Measurements from ENCODE around the gene CCDC136. TPM values are rescaled to one million over a fixed set of nuclear protein-coding genes. Genes with fewer than 3 reads are reported as not detected.

The CCDC136 gene
- total and polyA plus RNA-seq, 2 experiments from 2014 or later = 27.1 to 55.7 TPM

DNA sequence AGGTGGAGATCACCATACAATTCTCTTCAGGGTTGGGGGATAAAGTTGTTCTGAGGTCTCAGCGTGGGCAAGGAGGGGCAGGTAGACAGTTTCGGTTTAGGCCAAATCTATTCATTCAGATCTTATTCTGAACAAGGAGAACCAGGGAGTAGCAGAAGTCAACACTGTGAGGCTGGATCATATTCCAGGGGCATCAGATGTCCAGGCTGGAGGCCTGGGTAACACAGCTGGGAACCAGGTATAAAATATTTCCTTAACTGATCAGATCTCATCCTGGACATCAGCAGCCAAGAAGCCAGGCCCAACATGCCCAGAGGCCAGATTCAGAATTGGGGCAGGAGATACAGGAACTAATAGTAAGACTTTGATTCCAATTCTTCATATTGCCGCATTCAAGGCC, 19.2 kb downstream of the CCDC136 start:
- Histone ChIP-seq H2AFZ (no peak overlapping the region), H3K9me2 (ENCODE audit: insufficient read depth) (no peaks in the 10 kb centered on the region), H3K79me2 (replicated peaks; ENCODE audit: insufficient read depth) (no peaks in the 10 kb centered on the region), H3K36me3 (ENCODE audit: insufficient read depth) (peaks cover 15% of the 10 kb centered on the region; the same call in 1 of the 2 replicates), H3K27ac (ENCODE audit: low read depth) (no peak overlapping the region), H3K4me1 (ENCODE audit: insufficient read depth) (peaks cover 10% of the 10 kb centered on the region; the same call in 1 of the 2 replicates), H3K4me2 (no peak overlapping the region), H3F3A (replicated peaks; ENCODE audit: low read depth) (no peaks in the 10 kb centered on the region), H4K20me1 (replicated peaks; ENCODE audit: insufficient read depth) (0 out of 2 replicates have a peak, but pooled peaks cover 3% of the 10 kb centered on the region), H3K4me3 (no peak overlapping the region), H3K27me3 (ENCODE audit: insufficient read depth) (no peaks in the 10 kb centered on the region)
- no peak for ATAC-seq
- TF ChIP-seq CREB1 (CRISPR knock-in tag; IDR thresholded peaks at IDR 0.05; ENCODE audit: low read depth) (no peak), EZH2phosphoT487 (IDR thresholded peaks at IDR 0.05; ENCODE audit: unreplicated experiment) (no peak), NANOG (IDR thresholded peaks at IDR 0.05; ENCODE audit: borderline replicate concordance) (no peak), POLR2AphosphoS5 (IDR thresholded peaks at IDR 0.05; ENCODE audit: low read depth) (no peak)
- TF ChIP-seq, protein P1, sequence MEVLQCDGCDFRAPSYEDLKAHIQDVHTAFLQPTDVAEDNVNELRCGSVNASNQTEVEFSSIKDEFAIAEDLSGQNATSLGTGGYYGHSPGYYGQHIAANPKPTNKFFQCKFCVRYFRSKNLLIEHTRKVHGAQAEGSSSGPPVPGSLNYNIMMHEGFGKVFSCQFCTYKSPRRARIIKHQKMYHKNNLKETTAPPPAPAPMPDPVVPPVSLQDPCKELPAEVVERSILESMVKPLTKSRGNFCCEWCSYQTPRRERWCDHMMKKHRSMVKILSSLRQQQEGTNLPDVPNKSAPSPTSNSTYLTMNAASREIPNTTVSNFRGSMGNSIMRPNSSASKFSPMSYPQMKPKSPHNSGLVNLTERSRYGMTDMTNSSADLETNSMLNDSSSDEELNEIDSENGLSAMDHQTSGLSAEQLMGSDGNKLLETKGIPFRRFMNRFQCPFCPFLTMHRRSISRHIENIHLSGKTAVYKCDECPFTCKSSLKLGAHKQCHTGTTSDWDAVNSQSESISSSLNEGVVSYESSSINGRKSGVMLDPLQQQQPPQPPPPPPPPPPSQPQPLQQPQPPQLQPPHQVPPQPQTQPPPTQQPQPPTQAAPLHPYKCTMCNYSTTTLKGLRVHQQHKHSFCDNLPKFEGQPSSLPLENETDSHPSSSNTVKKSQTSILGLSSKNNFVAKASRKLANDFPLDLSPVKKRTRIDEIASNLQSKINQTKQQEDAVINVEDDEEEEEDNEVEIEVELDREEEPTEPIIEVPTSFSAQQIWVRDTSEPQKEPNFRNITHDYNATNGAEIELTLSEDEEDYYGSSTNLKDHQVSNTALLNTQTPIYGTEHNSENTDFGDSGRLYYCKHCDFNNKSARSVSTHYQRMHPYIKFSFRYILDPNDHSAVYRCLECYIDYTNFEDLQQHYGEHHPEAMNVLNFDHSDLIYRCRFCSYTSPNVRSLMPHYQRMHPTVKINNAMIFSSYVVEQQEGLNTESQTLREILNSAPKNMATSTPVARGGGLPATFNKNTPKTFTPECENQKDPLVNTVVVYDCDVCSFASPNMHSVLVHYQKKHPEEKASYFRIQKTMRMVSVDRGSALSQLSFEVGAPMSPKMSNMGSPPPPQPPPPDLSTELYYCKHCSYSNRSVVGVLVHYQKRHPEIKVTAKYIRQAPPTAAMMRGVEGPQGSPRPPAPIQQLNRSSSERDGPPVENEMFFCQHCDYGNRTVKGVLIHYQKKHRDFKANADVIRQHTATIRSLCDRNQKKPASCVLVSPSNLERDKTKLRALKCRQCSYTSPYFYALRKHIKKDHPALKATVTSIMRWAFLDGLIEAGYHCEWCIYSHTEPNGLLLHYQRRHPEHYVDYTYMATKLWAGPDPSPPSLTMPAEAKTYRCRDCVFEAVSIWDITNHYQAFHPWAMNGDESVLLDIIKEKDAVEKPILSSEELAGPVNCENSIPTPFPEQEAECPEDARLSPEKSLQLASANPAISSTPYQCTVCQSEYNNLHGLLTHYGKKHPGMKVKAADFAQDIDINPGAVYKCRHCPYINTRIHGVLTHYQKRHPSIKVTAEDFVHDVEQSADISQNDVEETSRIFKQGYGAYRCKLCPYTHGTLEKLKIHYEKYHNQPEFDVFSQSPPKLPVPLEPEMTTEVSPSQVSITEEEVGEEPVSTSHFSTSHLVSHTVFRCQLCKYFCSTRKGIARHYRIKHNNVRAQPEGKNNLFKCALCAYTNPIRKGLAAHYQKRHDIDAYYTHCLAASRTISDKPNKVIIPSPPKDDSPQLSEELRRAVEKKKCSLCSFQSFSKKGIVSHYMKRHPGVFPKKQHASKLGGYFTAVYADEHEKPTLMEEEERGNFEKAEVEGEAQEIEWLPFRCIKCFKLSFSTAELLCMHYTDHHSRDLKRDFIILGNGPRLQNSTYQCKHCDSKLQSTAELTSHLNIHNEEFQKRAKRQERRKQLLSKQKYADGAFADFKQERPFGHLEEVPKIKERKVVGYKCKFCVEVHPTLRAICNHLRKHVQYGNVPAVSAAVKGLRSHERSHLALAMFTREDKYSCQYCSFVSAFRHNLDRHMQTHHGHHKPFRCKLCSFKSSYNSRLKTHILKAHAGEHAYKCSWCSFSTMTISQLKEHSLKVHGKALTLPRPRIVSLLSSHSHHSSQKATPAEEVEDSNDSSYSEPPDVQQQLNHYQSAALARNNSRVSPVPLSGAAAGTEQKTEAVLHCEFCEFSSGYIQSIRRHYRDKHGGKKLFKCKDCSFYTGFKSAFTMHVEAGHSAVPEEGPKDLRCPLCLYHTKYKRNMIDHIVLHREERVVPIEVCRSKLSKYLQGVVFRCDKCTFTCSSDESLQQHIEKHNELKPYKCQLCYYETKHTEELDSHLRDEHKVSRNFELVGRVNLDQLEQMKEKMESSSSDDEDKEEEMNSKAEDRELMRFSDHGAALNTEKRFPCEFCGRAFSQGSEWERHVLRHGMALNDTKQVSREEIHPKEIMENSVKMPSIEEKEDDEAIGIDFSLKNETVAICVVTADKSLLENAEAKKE (CRISPR knock-in tag; IDR thresholded peaks at IDR 0.05) = no peak
- TF ChIP-seq, protein P2, sequence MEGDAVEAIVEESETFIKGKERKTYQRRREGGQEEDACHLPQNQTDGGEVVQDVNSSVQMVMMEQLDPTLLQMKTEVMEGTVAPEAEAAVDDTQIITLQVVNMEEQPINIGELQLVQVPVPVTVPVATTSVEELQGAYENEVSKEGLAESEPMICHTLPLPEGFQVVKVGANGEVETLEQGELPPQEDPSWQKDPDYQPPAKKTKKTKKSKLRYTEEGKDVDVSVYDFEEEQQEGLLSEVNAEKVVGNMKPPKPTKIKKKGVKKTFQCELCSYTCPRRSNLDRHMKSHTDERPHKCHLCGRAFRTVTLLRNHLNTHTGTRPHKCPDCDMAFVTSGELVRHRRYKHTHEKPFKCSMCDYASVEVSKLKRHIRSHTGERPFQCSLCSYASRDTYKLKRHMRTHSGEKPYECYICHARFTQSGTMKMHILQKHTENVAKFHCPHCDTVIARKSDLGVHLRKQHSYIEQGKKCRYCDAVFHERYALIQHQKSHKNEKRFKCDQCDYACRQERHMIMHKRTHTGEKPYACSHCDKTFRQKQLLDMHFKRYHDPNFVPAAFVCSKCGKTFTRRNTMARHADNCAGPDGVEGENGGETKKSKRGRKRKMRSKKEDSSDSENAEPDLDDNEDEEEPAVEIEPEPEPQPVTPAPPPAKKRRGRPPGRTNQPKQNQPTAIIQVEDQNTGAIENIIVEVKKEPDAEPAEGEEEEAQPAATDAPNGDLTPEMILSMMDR (conservative IDR thresholded peaks at IDR 0.05; ENCODE audit: low read depth in 2 of 2) = no peak
- Mint-ChIP-seq H3K27me3 (ENCODE audit: insufficient read depth, low read depth, poor library complexity) (no peaks in the 10 kb centered on the region), H3K36me3 (ENCODE audit: low read depth) (peaks cover 36% of the 10 kb centered on the region), H3K4me3 (no peak overlapping the region), H3K4me1 (peaks cover 3% of the 10 kb centered on the region; the same call in 1 of the 3 replicates), H3K27ac (no peak overlapping the region), H3K9me3 (no peaks in the 10 kb centered on the region)
- DNase-seq (ENCODE audit: low spot score) = no peak

All from GM23338 (cell line).